H1 (cell line): ENCODE data around the gene SSNA1. TPM values are rescaled to one million over a fixed set of nuclear protein-coding genes. Genes with fewer than 3 reads are reported as not detected.

ENCODE experiments used
- EZH2 ChIP-seq: fragments of 200-600 bp; sonication (generic); IDR thresholded peaks from 2 replicates; pipeline ENCODE4 v1.7.1; 2012; ENCODE audit warnings: low read depth, mild to moderate bottlenecking, moderate library complexity, low read length, inconsistent platforms; ENCODE audit not compliant: severe bottlenecking
- NRF1 ChIP-seq: IDR thresholded peaks from 2 replicates; pipeline ENCODE4 v1.6.1; 2011; ENCODE audit warnings: mild to moderate bottlenecking, low read depth, low read length, improper control_type of control experiment
- RNF2 ChIP-seq: fragments of 200-900, 300-1000 bp; sonication (generic); IDR thresholded peaks from 2 replicates; pipeline ENCODE4 v1.7.1; 2016; ENCODE audit warnings: borderline replicate concordance, low read depth, mild to moderate bottlenecking, antibody characterized with exemption, low read length; ENCODE audit not compliant: poor library complexity, severe bottlenecking; ENCODE audit errors: missing control alignments
- TAF1 ChIP-seq: IDR thresholded peaks from 2 replicates; pipeline ENCODE4 v1.6.1; 2011; ENCODE audit warnings: mild to moderate bottlenecking, low read depth, low read length
- polyA plus RNA-seq, 7 experiments: library from polyadenylated mRNA; depleted of rRNA in 3 of 7; stranded (reverse) in 5 of 7; unstranded in 2 of 7; fragments of >200 nt in 5 of 7; fragments of 200-250 nt in 2 of 7; gene quantifications; 1 replicate in 5 of 7; 2 replicates in 1 of 7; 4 replicates in 1 of 7; pipeline versions ENCODE4 v1.2.1 to v1.2.3, GENCODE V29; 2011 to 2013; ENCODE audit warnings: missing spikeins in 2 of 7, mixed read lengths in 2 of 7
- total RNA-seq: library from RNA; stranded (reverse); fragmentation: NEBNext Ultra II Directional; extraction: Animal tissue kit (Norgen Biotek cat#: 25700); gene quantifications from 2 replicates; pipeline ENCODE4 v1.2.1, GENCODE V29; 2021

SSNA1 gene
- total and polyA plus RNA-seq, 2 of the 8 experiments (the other 6 are each of a cell fraction or from before 2014, with no cell fraction given) = 87.3 to 157 TPM

DNA sequence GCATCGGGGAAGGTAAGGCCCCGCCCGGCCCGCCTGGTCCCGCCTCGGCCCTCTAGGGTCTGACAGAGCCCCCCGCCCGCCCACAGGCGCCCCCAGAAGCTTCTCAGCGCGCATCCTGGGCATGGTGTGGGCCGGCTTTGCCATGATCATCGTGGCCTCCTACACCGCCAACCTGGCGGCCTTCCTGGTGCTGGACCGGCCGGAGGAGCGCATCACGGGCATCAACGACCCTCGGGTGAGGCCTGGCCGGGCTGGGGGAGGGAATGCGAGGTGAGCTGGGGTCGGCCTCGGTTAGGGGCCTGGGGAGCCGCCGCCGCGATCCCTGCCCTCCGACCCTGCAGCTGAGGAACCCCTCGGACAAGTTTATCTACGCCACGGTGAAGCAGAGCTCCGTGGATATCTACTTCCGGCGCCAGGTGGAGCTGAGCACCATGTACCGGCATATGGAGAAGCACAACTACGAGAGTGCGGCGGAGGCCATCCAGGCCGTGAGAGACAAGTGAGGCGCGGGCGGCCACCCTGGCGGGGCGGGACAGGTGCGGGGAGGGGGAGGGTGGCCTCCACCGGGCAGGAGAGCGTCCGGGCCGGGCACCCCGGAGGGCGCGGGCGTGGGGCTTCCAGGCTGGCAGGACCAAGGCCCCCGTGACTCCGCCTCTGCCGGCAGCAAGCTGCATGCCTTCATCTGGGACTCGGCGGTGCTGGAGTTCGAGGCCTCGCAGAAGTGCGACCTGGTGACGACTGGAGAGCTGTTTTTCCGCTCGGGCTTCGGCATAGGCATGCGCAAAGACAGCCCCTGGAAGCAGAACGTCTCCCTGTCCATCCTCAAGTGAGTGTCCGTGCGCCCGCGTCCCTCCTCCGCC lies 25.7 kb upstream of the SSNA1 start (continued):
- no peak for TF ChIP-seq TAF1
- peak; percentile 59 for TF ChIP-seq NRF1
- peak; percentile 81 for TF ChIP-seq EZH2
- no peak for TF ChIP-seq RNF2
